GM12878 (cell line): ENCODE data around the gene CCDC107. TPM values are rescaled to one million over a fixed set of nuclear protein-coding genes. Genes with fewer than 3 reads are reported as not detected.
A peak's percentile ranks its signal among the peaks of the same experiment; 100 is the strongest.

Experiments
- ATAC-seq: fragments of 200-7000 bp; cut with Tn5 transposase; 3 replicates; pipeline ENCODE4 v1.9.1; 2020; ENCODE audit warnings: mild to moderate bottlenecking, moderate library complexity
- BruUV-seq: library from RNA; stranded (reverse); fragments of 400-500 nt; replicated peaks from 2 replicates; lab custom pipeline; 2021; lab: Mats Ljungman, UMichigan
- CTCF ChIA-PET: fragments of 300-600 bp; sonication (Branson Sonifier 250); formaldehyde crosslinking; extraction: SDS; loops from one replicate; lab custom pipeline; 2021; ENCODE audit warnings: inconsistent platforms; lab: Yijun Ruan, JAX
- POLR2A ChIA-PET: fragments of 350-600 bp; formaldehyde crosslinking; extraction: SDS; loops from one replicate; lab custom pipeline; 2021; ENCODE audit warnings: inconsistent platforms; lab: Charles Lee
- RAD21 ChIA-PET: fragments of 300-600 bp; sonication (Branson Sonifier 250); formaldehyde crosslinking; loops from one replicate; lab custom pipeline; 2023; ENCODE audit warnings: antibody characterized with exemption; ENCODE audit not compliant: unreplicated experiment; lab: Charles Lee
- SMC1A ChIA-PET: fragments of 300-600 bp; sonication (Branson Sonifier 250); formaldehyde crosslinking; loops from one replicate; lab custom pipeline; 2023; ENCODE audit not compliant: unreplicated experiment, uncharacterized antibody; lab: Charles Lee
- DNase-seq: peaks from one replicate; pipeline ENCODE4 v3.0.0-alpha.2; 2011; ENCODE audit warnings: low read depth, low spot score
- FAIRE-seq: peaks from 3 replicates; lab custom pipeline; 2011; peaks lifted over from hg19 to GRCh38; lab: Jason Lieb, UNC
- H2AFZ ChIP-seq: 2 replicates; pipeline ENCODE4 v1.6.0; 2011; ENCODE audit warnings: low read depth, low read length, control low read depth; ENCODE audit not compliant: control insufficient read depth
- H3K27ac ChIP-seq: 2 replicates; pipeline ENCODE4 v1.5.1; 2011; ENCODE audit warnings: control low read depth; ENCODE audit not compliant: control insufficient read depth, insufficient read depth
- H3K27me3 ChIP-seq, 2 experiments: replicated peaks in 1 of 2; 2 replicates each; pipeline versions ENCODE4 v1.6.0 to v1.6.1; 2011; ENCODE audit warnings: low read length in 1 of 2; ENCODE audit not compliant: control insufficient read depth in 2 of 2, insufficient read depth in 2 of 2
- H3K36me3 ChIP-seq, 2 experiments: 2 replicates each; pipeline ENCODE4 v1.5.1; 2011; ENCODE audit warnings: low read length in 1 of 2; ENCODE audit not compliant: control insufficient read depth in 2 of 2, insufficient read depth in 2 of 2
- H3K4me1 ChIP-seq: 2 replicates; pipeline ENCODE4 v1.6.1; 2011; ENCODE audit warnings: mild to moderate bottlenecking, low read length, moderate library complexity, mixed read lengths; ENCODE audit not compliant: control insufficient read depth, insufficient read depth
- H3K4me2 ChIP-seq: 2 replicates; pipeline ENCODE4 v1.6.0; 2011; ENCODE audit warnings: control low read depth; ENCODE audit not compliant: control insufficient read depth, insufficient read depth
- H3K4me3 ChIP-seq: fragments of 200-600 bp; sonication (generic); 2 replicates; pipeline ENCODE4 v1.5.1; 2016
- H3K79me2 ChIP-seq: 2 replicates; pipeline ENCODE4 v1.6.0; 2011; ENCODE audit warnings: low read length; ENCODE audit not compliant: control insufficient read depth, insufficient read depth
- H3K9ac ChIP-seq: 2 replicates; pipeline ENCODE4 v1.8.0; 2011; ENCODE audit warnings: low read length, control low read depth, mixed read lengths; ENCODE audit not compliant: control insufficient read depth, insufficient read depth
- H3K9me3 ChIP-seq: replicated peaks from 3 replicates; pipeline ENCODE4 v1.5.1; 2011; ENCODE audit warnings: mild to moderate bottlenecking, low read length; ENCODE audit not compliant: control insufficient read depth, insufficient read depth
- H4K20me1 ChIP-seq: 2 replicates; pipeline ENCODE4 v1.6.0; 2011; ENCODE audit not compliant: control insufficient read depth, insufficient read depth
- CBX5 ChIP-seq: sonication (generic); IDR thresholded peaks from 2 replicates; pipeline ENCODE4 v1.6.1; 2016; ENCODE audit warnings: low read depth, moderate library complexity, mild to moderate bottlenecking, inconsistent platforms
- CEBPZ ChIP-seq: fragments of 150-350 bp; IDR thresholded peaks from 2 replicates; pipeline ENCODE4 v1.6.1; 2016; ENCODE audit warnings: low read depth, low read length
- CREB1 ChIP-seq: IDR thresholded peaks from 2 replicates; pipeline ENCODE4 v1.6.1; 2012; ENCODE audit warnings: low read depth, mild to moderate bottlenecking, inconsistent platforms
- CTCF ChIP-seq, 3 experiments: IDR thresholded peaks in 2 of 3; conservative IDR thresholded peaks in 1 of 3; 2 replicates each; pipeline ENCODE4 v1.5.1; 2011; ENCODE audit warnings: low read depth in 3 of 3, low read length in 3 of 3, mild to moderate bottlenecking in 3 of 3, control low read depth in 2 of 3, moderate library complexity in 2 of 3, inconsistent platforms in 1 of 3, mixed read lengths in 1 of 3; ENCODE audit not compliant: control insufficient read depth in 2 of 3, insufficient read depth in 1 of 3; ENCODE audit errors: extremely low read depth in 1 of 3
- ELK1 ChIP-seq: IDR thresholded peaks from 2 replicates; pipeline ENCODE4 v1.6.1; 2012; ENCODE audit warnings: low read depth, low read length, improper control_type of control experiment
- NFYA ChIP-seq: IDR thresholded peaks from 2 replicates; pipeline ENCODE4 v1.6.1; 2011; ENCODE audit warnings: low read depth, mild to moderate bottlenecking, low read length, improper control_type of control experiment, borderline replicate concordance
- PAX8 ChIP-seq: fragments of 450-650 bp; IDR thresholded peaks from 2 replicates; pipeline ENCODE4 v1.6.1; 2017; ENCODE audit warnings: mild to moderate bottlenecking, moderate library complexity
- PKNOX1 ChIP-seq: fragments of 450-650 bp; IDR thresholded peaks from 2 replicates; pipeline ENCODE4 v1.6.1; 2016; ENCODE audit warnings: mild to moderate bottlenecking
- RB1 ChIP-seq: fragments of 450-650 bp; formaldehyde crosslinking; IDR thresholded peaks from 2 replicates; pipeline ENCODE4 v1.6.1; 2017; ENCODE audit warnings: mild to moderate bottlenecking, borderline replicate concordance
- SIN3A ChIP-seq: IDR thresholded peaks from 2 replicates; pipeline ENCODE4 v1.6.1; 2012; ENCODE audit warnings: low read depth, low read length, improper control_type of control experiment
- SREBF2 ChIP-seq: IDR thresholded peaks from 2 replicates; pipeline ENCODE4 v1.6.1; 2012; ENCODE audit warnings: mild to moderate bottlenecking, low read length
- SRF ChIP-seq, 2 experiments: IDR thresholded peaks; 2 replicates each; pipeline ENCODE4 v1.6.1; 2011; ENCODE audit warnings: low read depth in 2 of 2, low read length in 2 of 2, mild to moderate bottlenecking in 1 of 2, moderate library complexity in 1 of 2
- ZBED1 ChIP-seq: IDR thresholded peaks from 2 replicates; pipeline ENCODE4 v1.6.1; 2016; ENCODE audit warnings: borderline replicate concordance
- WGBS: methylation state at CpG from one replicate; pipeline ENCODE4 v1.1.6; 2016; ENCODE audit warnings: low lambda C conversion rate; ENCODE audit not compliant: insufficient replicate concordance, insufficient coverage; ENCODE audit errors: missing lambda C conversion rate; 5-methylcytosine and 5-hydroxymethylcytosine counted together
- in situ Hi-C: fragments of 300-500 bp; cut with MboI; formaldehyde crosslinking; loops from 9 replicates; pipeline ENCODE4 v1.14.3; 2018; ENCODE audit warnings: mixed read lengths
- intact Hi-C: fragments of 100-400 bp; cut with micrococcal nuclease; formaldehyde crosslinking; loops from one replicate; pipeline ENCODE4 v1.14.2; 2022; ENCODE audit not compliant: unreplicated experiment
- polyA plus RNA-seq, 11 experiments: library from polyadenylated mRNA; depleted of rRNA in 4 of 11; unstranded in 6 of 11; stranded (reverse) in 5 of 11; fragments of >200 nt; fragmentation: Nextera tagmentation in 4 of 11; fragmentation: Illumina TruSeq in 1 of 11; extraction: Ambion mirVana in 4 of 11; extraction: Trizol in 1 of 11; gene quantifications; 1 replicate in 1 of 11; 2 replicates in 10 of 11; pipeline versions ENCODE4 v1.2.1 to v1.2.3, GENCODE V29; 2011 to 2016; ENCODE audit warnings: inconsistent platforms in 2 of 11, missing spikeins in 2 of 11, low read depth in 1 of 11
- total RNA-seq, 4 experiments: library from RNA; depleted of rRNA in 3 of 4; stranded (reverse); fragments of >200 nt in 3 of 4; fragmentation: Illumina TruSeq in 1 of 4; extraction: Trizol in 1 of 4; gene quantifications; 2 replicates each; pipeline versions ENCODE4 v1.2.1 to v1.2.3, GENCODE V29; 2013 to 2021

CCDC107 gene
- total and polyA plus RNA-seq, 10 of the 15 experiments (the other 5 are each of a cell fraction or from before 2014, with no cell fraction given), result 0.19 to 18.3 (median 10.6) TPM

GRCh38 chr9:35657546-35658136, 451 bp upstream of the CCDC107 start, which contains the start of gene RMRP (continued):
- TF ChIP-seq CEBPZ, result no peak
- TF ChIP-seq CTCF (IDR thresholded peaks at IDR 0.05 in 2 of 3, conservative IDR thresholded peaks at IDR 0.05 in 1 of 3; ENCODE audit: control insufficient read depth in 2 of 3, extremely low read depth in 1 of 3, insufficient read depth in 1 of 3, low read depth in 3 of 3, low read length in 3 of 3), result no peak
- peak; percentile 12; the same call in 1 of the 2 replicates for TF ChIP-seq SIN3A
- TF ChIP-seq NFYA, result no peak

GRCh38 chr9:35658968-35659220, 802 bp downstream of the CCDC107 start:
- CTCF ChIA-PET, result interaction anchor here (0.5 to 13.5 kb wide), 16 partner anchors 11 to 224 kb away, joined by 3 to 227 read pairs (median 6); partner anchors contain the start of genes CREB3, GBA2, RGP1 and TLN1
- SMC1A ChIA-PET, result interaction anchor here (0.8 to 12.5 kb wide), 9 partner anchors 12 to 224 kb away, joined by 3 to 145 read pairs (median 3); partner anchors contain the start of genes CREB3, SIT1 and TLN1
- H3K9ac ChIP-seq, result peak overlapping the region; percentile 78
- RAD21 ChIA-PET, result interaction anchor here (0.8 to 5.2 kb wide), 11 partner anchors 11 to 543 kb away, joined by 3 to 60 read pairs (median 6); partner anchors contain the start of genes ATOSB, CREB3, TESK1 and TLN1
- peak overlapping the region; percentile 90 for H3K27ac ChIP-seq
- ATAC-seq, result peak; percentile 4
- POLR2A ChIA-PET, result interaction anchor here (0.9 to 10.9 kb wide), 9 partner anchors 10 to 119 kb away, joined by 3 to 163 read pairs (median 7); partner anchors contain the start of genes CD72, CREB3, SIT1 and TESK1
- peak overlapping the region; percentile 64; the same call in 1 of the 2 replicates for H2AFZ ChIP-seq
- H3K79me2 ChIP-seq, result peaks cover 30% of the 10 kb centered on the region
- intact Hi-C loops, result loop anchor here (1.0 to 10.0 kb wide), 3 partner anchors 55 to 166 kb away; partner anchors contain the start of genes FAM221B and TMEM8B
- no peaks in the 10 kb centered on the region for H4K20me1 ChIP-seq
- H3K9me3 ChIP-seq, result no peaks in the 10 kb centered on the region
- H3K4me3 ChIP-seq, result peak overlapping the region; percentile 85
- H3K36me3 ChIP-seq, result peaks cover 6 to 9% of the 10 kb centered on the region in 2 experiments; a peak in 3 of 4 replicates
- H3K4me1 ChIP-seq, result peaks cover 32% of the 10 kb centered on the region
- no TSS peak for BruUV-seq
- DNase-seq, result no peak
- WGBS, result 0% methylated on average over 2 of the region's 2 CpGs
- H3K27me3 ChIP-seq, result no peaks in the 10 kb centered on the region
- in situ Hi-C loops, result no loop called here
- peak overlapping the region; percentile 95 for H3K4me2 ChIP-seq
- no peak for FAIRE-seq
- TF ChIP-seq SRF (IDR thresholded peaks at IDR 0.05; ENCODE audit: low read depth in 2 of 2, low read length in 2 of 2) (no peak), SREBF2 (no peak), RB1 (no peak), ZBED1 (no peak), ELK1 (no peak), CBX5 (no peak), PKNOX1 (no peak), CREB1 (no peak), PAX8 (no peak)
